CD14-positive monocyte (primary cell): Measurements from ENCODE around the gene TREM1. TPM values are rescaled to one million over a fixed set of nuclear protein-coding genes. Genes with fewer than 3 reads are reported as not detected.

Experiments used
- DNase-seq, 3 donors: peaks; one replicate each; pipeline ENCODE4 v3.0.0-alpha.2; 2011 to 2022
- H2AFZ ChIP-seq: 2 replicates; pipeline ENCODE4 v1.6.0; 2012; ENCODE audit warnings: mild to moderate bottlenecking, low read depth, low read length, inconsistent platforms; ENCODE audit not compliant: insufficient read depth, poor library complexity, severe bottlenecking
- H3K27ac ChIP-seq, 2 donors: 1 replicate in 1 of 2; 2 replicates in 1 of 2; pipeline ENCODE4 v1.5.1; 2012 to 2013; ENCODE audit warnings: low read length in 2 of 2, control low read depth in 1 of 2, inconsistent platforms in 1 of 2, low read depth in 1 of 2, mild to moderate bottlenecking in 1 of 2
- H3K27me3 ChIP-seq, 2 donors: one replicate each; pipeline versions ENCODE4 v1.6.0 to v1.6.1; 2011 to 2013; ENCODE audit warnings: low read length in 2 of 2; ENCODE audit not compliant: control insufficient read depth in 2 of 2, insufficient read depth in 2 of 2
- H3K36me3 ChIP-seq, 2 donors: replicated peaks in 1 of 2; 1 replicate in 1 of 2; 2 replicates in 1 of 2; pipeline versions ENCODE4 v1.5.1 to v1.6.1; 2012 to 2013; ENCODE audit warnings: low read length in 2 of 2, control low read depth in 1 of 2, inconsistent platforms in 1 of 2, mild to moderate bottlenecking in 1 of 2; ENCODE audit not compliant: insufficient read depth in 2 of 2, control insufficient read depth in 1 of 2
- H3K4me1 ChIP-seq, 2 donors: 1 replicate in 1 of 2; 2 replicates in 1 of 2; pipeline versions ENCODE4 v1.5.1 to v1.6.1; 2012 to 2013; ENCODE audit warnings: low read length in 2 of 2, control low read depth in 1 of 2, inconsistent platforms in 1 of 2, mild to moderate bottlenecking in 1 of 2, moderate library complexity in 1 of 2; ENCODE audit not compliant: insufficient read depth in 2 of 2, control insufficient read depth in 1 of 2
- H3K4me2 ChIP-seq: replicated peaks from 2 replicates; pipeline ENCODE3; 2012; ENCODE audit warnings: low read length, moderate library complexity, mild to moderate bottlenecking; ENCODE audit not compliant: poor library complexity, severe bottlenecking; ENCODE audit errors: extremely low read depth
- H3K4me3 ChIP-seq, 3 experiments: fragments of 200-600 bp in 1 of 3; sonication (generic) in 1 of 3; replicated peaks in 1 of 3; 1 replicate in 2 of 3; 2 replicates in 1 of 3; pipeline ENCODE4 v1.5.1; 2011 to 2013; ENCODE audit warnings: low read length in 3 of 3, mild to moderate bottlenecking in 3 of 3, control low read depth in 2 of 3, low read depth in 2 of 3, inconsistent platforms in 1 of 3, moderate library complexity in 1 of 3
- H3K79me2 ChIP-seq: 2 replicates; pipeline ENCODE4 v1.6.0; 2012; ENCODE audit warnings: mild to moderate bottlenecking, control low read depth, inconsistent platforms, low read length, moderate library complexity; ENCODE audit not compliant: insufficient read depth
- H3K9ac ChIP-seq: 2 replicates; pipeline ENCODE4 v1.6.0; 2017; ENCODE audit warnings: low read length, mild to moderate bottlenecking; ENCODE audit not compliant: insufficient read depth, poor library complexity, severe bottlenecking
- H3K9me3 ChIP-seq, 2 donors: replicated peaks in 1 of 2; 1 replicate in 1 of 2; 2 replicates in 1 of 2; pipeline versions ENCODE4 v1.5.1 to v1.6.1; 2012 to 2013; ENCODE audit warnings: low read length in 2 of 2, control low read depth in 1 of 2; ENCODE audit not compliant: control insufficient read depth in 1 of 2, insufficient read depth in 1 of 2
- H4K20me1 ChIP-seq: 2 replicates; pipeline ENCODE4 v1.6.0; 2012; ENCODE audit warnings: mild to moderate bottlenecking, low read length, control low read depth, moderate library complexity; ENCODE audit not compliant: insufficient read depth
- H3K27ac Mint-ChIP-seq, 7 donors: one replicate each; pipeline ENCODE4 v1.8.0; 2020; ENCODE audit warnings: mild to moderate bottlenecking in 7 of 7, mixed read lengths in 7 of 7, moderate library complexity in 6 of 7, inconsistent platforms in 2 of 7
- H3K27me3 Mint-ChIP-seq, 3 donors: one replicate each; pipeline ENCODE4 v1.8.0; 2021 to 2022; ENCODE audit warnings: low read depth in 3 of 3, mild to moderate bottlenecking in 3 of 3, mixed read lengths in 3 of 3, moderate library complexity in 3 of 3, inconsistent platforms in 1 of 3
- H3K36me3 Mint-ChIP-seq, 2 donors: one replicate each; pipeline ENCODE4 v1.8.0; 2020; ENCODE audit warnings: mixed read lengths in 2 of 2, inconsistent platforms in 1 of 2, mild to moderate bottlenecking in 1 of 2
- H3K4me1 Mint-ChIP-seq: one replicate; pipeline ENCODE4 v1.8.0; 2020; ENCODE audit warnings: mild to moderate bottlenecking, mixed read lengths
- H3K4me3 Mint-ChIP-seq, 2 donors: one replicate each; pipeline ENCODE4 v1.8.0; 2020; ENCODE audit warnings: mild to moderate bottlenecking in 2 of 2, mixed read lengths in 2 of 2, moderate library complexity in 1 of 2
- H3K9me3 Mint-ChIP-seq, 7 donors: one replicate each; pipeline ENCODE4 v1.8.0; 2020 to 2022; ENCODE audit warnings: mixed read lengths in 7 of 7, mild to moderate bottlenecking in 6 of 7, moderate library complexity in 6 of 7, inconsistent platforms in 2 of 7
- CTCF ChIP-seq: fragments of 200-600 bp; IDR thresholded peaks from one replicate; pipeline ENCODE4 v1.8.0; 2022; ENCODE audit warnings: antibody characterized with exemption, mild to moderate bottlenecking
- WGBS: methylation state at CpG from one replicate; pipeline ENCODE4 v1.1.5; 2013; ENCODE audit warnings: missing lambda C conversion rate; ENCODE audit not compliant: insufficient coverage; 5-methylcytosine and 5-hydroxymethylcytosine counted together
- intact Hi-C, 2 donors: fragments of 100-400 bp; cut with micrococcal nuclease; formaldehyde crosslinking; loops; one replicate each; pipeline versions ENCODE4 v1.15.0 to v1.15.1; 2023
- polyA plus RNA-seq, 3 donors: library from polyadenylated mRNA; depleted of rRNA in 1 of 3; unstranded in 2 of 3; stranded (reverse) in 1 of 3; fragments of 300-500 nt in 2 of 3; fragments of >200 nt in 1 of 3; fragmentation: Illumina TruSeq in 2 of 3; gene quantifications; 1 replicate in 2 of 3; 2 replicates in 1 of 3; pipeline ENCODE4 v1.2.3, GENCODE V29; 2012 to 2021

The TREM1 gene
- polyA plus RNA-seq, 3 donors: 175 to 303 (median 240) TPM

GRCh38 chr6:41278699-41279405, 7.6 kb downstream of the TREM1 start:
- H3K4me1 ChIP-seq: peaks cover 96 to 100% of the 10 kb centered on the region in 2 donors

More at GRCh38 chr6:41278699-41279405, 7.6 kb downstream of the TREM1 start:
- peaks cover 76 to 92% of the 10 kb centered on the region in 2 donors for H3K36me3 Mint-ChIP-seq
- Histone ChIP-seq H3K4me2 (peak overlapping the region; percentile 64), H3K27ac (peak overlapping the region; percentile 32 to 95), H4K20me1 (peaks cover 21% of the 10 kb centered on the region), H3K79me2 (peaks cover 7% of the 10 kb centered on the region), H3K9ac (no peak overlapping the region), H3K4me3 (peak overlapping the region in 1 of 3 experiments; percentile 77), H3K9me3 (no peaks in the 10 kb centered on the region), H3K27me3 (no peaks in the 10 kb centered on the region), H3K36me3 (peaks cover 4 to 43% of the 10 kb centered on the region in 2 donors), H2AFZ (no peak overlapping the region)
- peak; percentile 79 to 85 (median 80) for DNase-seq
- H3K4me1 Mint-ChIP-seq: peaks cover 99% of the 10 kb centered on the region
- H3K4me3 Mint-ChIP-seq: peak overlapping the region; percentile 56 to 61
- intact Hi-C loops: loop anchor here (5.0 kb wide), 1 partner anchor 38 kb away; no protein-coding TSS in a partner anchor
- H3K27me3 Mint-ChIP-seq: peaks cover 0 to 5% (median 2%) of the 10 kb centered on the region in 3 donors
- WGBS: no CpG with 5 or more reads among the region's 10 CpGs
- H3K9me3 Mint-ChIP-seq: peaks cover 0 to 7% (median 0%) of the 10 kb centered on the region in 7 donors
- peak; percentile 50 for TF ChIP-seq CTCF
- H3K27ac Mint-ChIP-seq: peak overlapping the region; percentile 79 to 100 (median 91)
